H9 (cell line): Measurements from ENCODE around the gene CBY1. TPM values are rescaled to one million over a fixed set of nuclear protein-coding genes. Genes with fewer than 3 reads are reported as not detected.

Experiments
- DNase-seq: peaks from one replicate; pipeline ENCODE4 v3.0.0-alpha.2; 2017
- H2AFZ ChIP-seq: one replicate; pipeline ENCODE4 v1.6.1; 2013; ENCODE audit warnings: mild to moderate bottlenecking, low read length, control low read depth, moderate library complexity
- H2AK5ac ChIP-seq: 2 replicates; pipeline ENCODE4 v1.6.1; 2013; ENCODE audit warnings: low read length, control low read depth, mixed read lengths; ENCODE audit not compliant: insufficient read length
- H2BK120ac ChIP-seq: one replicate; pipeline ENCODE4 v1.6.1; 2013; ENCODE audit warnings: low read depth, mild to moderate bottlenecking, low read length, control low read depth, inconsistent platforms; ENCODE audit not compliant: poor library complexity, severe bottlenecking
- H2BK12ac ChIP-seq: 2 replicates; pipeline ENCODE4 v1.6.1; 2013; ENCODE audit warnings: low read length, control low read depth, mixed read lengths, low read depth; ENCODE audit not compliant: insufficient read length
- H2BK15ac ChIP-seq: 2 replicates; pipeline ENCODE4 v1.6.1; 2013; ENCODE audit warnings: low read depth, low read length, control low read depth
- H2BK20ac ChIP-seq: one replicate; pipeline ENCODE4 v1.6.1; 2013; ENCODE audit warnings: low read depth, mild to moderate bottlenecking, low read length, control low read depth, inconsistent platforms; ENCODE audit not compliant: poor library complexity, severe bottlenecking
- H2BK5ac ChIP-seq: 2 replicates; pipeline ENCODE4 v1.6.1; 2013; ENCODE audit warnings: low read length, control low read depth, mixed read lengths; ENCODE audit not compliant: insufficient read length
- H3K14ac ChIP-seq: 2 replicates; pipeline ENCODE4 v1.6.1; 2013; ENCODE audit warnings: low read length, control low read depth; ENCODE audit not compliant: insufficient read depth
- H3K18ac ChIP-seq: 2 replicates; pipeline ENCODE4 v1.6.1; 2013; ENCODE audit warnings: low read depth, mild to moderate bottlenecking, mixed read lengths, low read length, control low read depth; ENCODE audit not compliant: insufficient read length
- H3K23ac ChIP-seq: 2 replicates; pipeline ENCODE4 v1.6.1; 2013; ENCODE audit warnings: low read length, control low read depth, mixed read lengths, low read depth; ENCODE audit not compliant: insufficient read length
- H3K23me2 ChIP-seq: 2 replicates; pipeline ENCODE4 v1.6.1; 2013; ENCODE audit warnings: low read depth, mild to moderate bottlenecking, mixed read lengths, low read length, control low read depth; ENCODE audit not compliant: insufficient read length, poor library complexity, severe bottlenecking
- H3K27ac ChIP-seq: 2 replicates; pipeline ENCODE4 v1.5.1; 2013; ENCODE audit warnings: low read length, control low read depth, mixed read lengths, low read depth; ENCODE audit not compliant: insufficient read length
- H3K27me3 ChIP-seq: 2 replicates; pipeline ENCODE4 v1.6.1; 2013; ENCODE audit warnings: low read length, control low read depth, inconsistent platforms; ENCODE audit not compliant: insufficient read depth
- H3K4ac ChIP-seq: 2 replicates; pipeline ENCODE4 v1.6.1; 2013; ENCODE audit warnings: low read depth, mild to moderate bottlenecking, control low read depth, inconsistent platforms, low read length, moderate library complexity
- H3K4me1 ChIP-seq: 2 replicates; pipeline ENCODE4 v1.6.1; 2013; ENCODE audit warnings: low read length, control low read depth, inconsistent platforms; ENCODE audit not compliant: insufficient read depth
- H3K4me2 ChIP-seq: 2 replicates; pipeline ENCODE4 v1.6.1; 2013; ENCODE audit warnings: low read length, control low read depth, mixed read lengths; ENCODE audit not compliant: insufficient read length, insufficient read depth
- H3K56ac ChIP-seq: 2 replicates; pipeline ENCODE4 v1.6.1; 2013; ENCODE audit warnings: low read depth, mild to moderate bottlenecking, mixed read lengths, low read length, control low read depth; ENCODE audit not compliant: insufficient read length
- H3K79me1 ChIP-seq: 2 replicates; pipeline ENCODE4 v1.6.1; 2013; ENCODE audit warnings: low read depth, mild to moderate bottlenecking, moderate library complexity, low read length, control low read depth, inconsistent platforms; ENCODE audit not compliant: insufficient read depth, poor library complexity, severe bottlenecking
- H3K79me2 ChIP-seq: 2 replicates; pipeline ENCODE4 v1.6.1; 2013; ENCODE audit warnings: low read length, control low read depth, inconsistent platforms; ENCODE audit not compliant: insufficient read depth
- H3K9ac ChIP-seq: 2 replicates; pipeline ENCODE4 v1.6.1; 2013; ENCODE audit warnings: low read length, control low read depth, mixed read lengths; ENCODE audit not compliant: insufficient read length; ENCODE audit errors: extremely low read depth
- H3K9me3 ChIP-seq: one replicate; pipeline ENCODE4 v1.6.1; 2013; ENCODE audit warnings: low read depth, low read length, inconsistent platforms; ENCODE audit not compliant: control insufficient read depth
- H3T11ph ChIP-seq: one replicate; pipeline ENCODE4 v1.6.1; 2013; ENCODE audit warnings: mild to moderate bottlenecking, low read length, control low read depth, inconsistent platforms
- H4K20me1 ChIP-seq: one replicate; pipeline ENCODE4 v1.6.1; 2013; ENCODE audit not compliant: control insufficient read depth, insufficient read length, insufficient read depth
- H4K5ac ChIP-seq: 2 replicates; pipeline ENCODE4 v1.6.1; 2013; ENCODE audit warnings: low read depth, mild to moderate bottlenecking, mixed read lengths, low read length, control low read depth; ENCODE audit not compliant: insufficient read length
- H4K8ac ChIP-seq: replicated peaks from 2 replicates; pipeline ENCODE4 v1.6.1; 2013; ENCODE audit warnings: low read length, control low read depth, mixed read lengths, low read depth; ENCODE audit not compliant: insufficient read length
- H4K91ac ChIP-seq: 2 replicates; pipeline ENCODE4 v1.6.1; 2013; ENCODE audit warnings: low read depth, mild to moderate bottlenecking, moderate library complexity, mixed read lengths, low read length, control low read depth; ENCODE audit not compliant: insufficient read length
- H3K27ac Mint-ChIP-seq, 3 experiments: 2 replicates in 2 of 3; 3 replicates in 1 of 3; pipeline ENCODE4 v1.8.0; 2020 to 2021; ENCODE audit warnings: mixed read lengths in 3 of 3, mild to moderate bottlenecking in 1 of 3, moderate library complexity in 1 of 3
- H3K27me3 Mint-ChIP-seq: 2 replicates; pipeline ENCODE4 v1.8.0; 2021; ENCODE audit warnings: low read depth, mild to moderate bottlenecking, moderate library complexity, mixed read lengths
- H3K36me3 Mint-ChIP-seq, 3 experiments: 2 replicates in 2 of 3; 3 replicates in 1 of 3; pipeline ENCODE4 v1.8.0; 2020 to 2021; ENCODE audit warnings: low read depth in 3 of 3, mixed read lengths in 3 of 3; ENCODE audit not compliant: insufficient read depth in 1 of 3
- H3K4me1 Mint-ChIP-seq, 2 experiments: 2 replicates each; pipeline ENCODE4 v1.8.0; 2020; ENCODE audit warnings: mixed read lengths in 2 of 2
- H3K4me3 Mint-ChIP-seq, 2 experiments: 2 replicates in 1 of 2; 3 replicates in 1 of 2; pipeline ENCODE4 v1.8.0; 2020 to 2021; ENCODE audit warnings: mild to moderate bottlenecking in 2 of 2, mixed read lengths in 2 of 2, moderate library complexity in 1 of 2
- H3K9me3 Mint-ChIP-seq, 2 experiments: 2 replicates in 1 of 2; 3 replicates in 1 of 2; pipeline ENCODE4 v1.8.0; 2020; ENCODE audit warnings: mild to moderate bottlenecking in 2 of 2, mixed read lengths in 2 of 2, moderate library complexity in 1 of 2
- CTCF ChIP-seq: fragments of 200-600 bp; sonication (generic); conservative IDR thresholded peaks from 3 replicates; pipeline ENCODE4 v1.8.0; 2021; ENCODE audit warnings: antibody characterized with exemption, mild to moderate bottlenecking
- WGBS: extraction: QIAGEN DNeasy Blood & Tissue Kit; methylation state at CpG from one replicate; pipeline ENCODE4 v1.1.7; 2013; ENCODE audit warnings: missing lambda C conversion rate, low lambda C conversion rate, mixed read lengths; ENCODE audit not compliant: insufficient read length; ENCODE audit errors: extremely low coverage; 5-methylcytosine and 5-hydroxymethylcytosine counted together
- total RNA-seq: library from RNA; stranded (reverse); gene quantifications from 2 replicates; pipeline ENCODE4 v1.2.1, GENCODE V29; 2021

CBY1 gene
- total RNA-seq, 1 experiment from 2014 or later, result 26.6 TPM

- H2BK12ac ChIP-seq, result no peak overlapping the region
- Mint-ChIP-seq H3K4me1 (peaks cover 8 to 13% of the 10 kb centered on the region in 2 experiments), H3K27ac (no peak overlapping the region), H3K36me3 (peaks cover 2 to 20% (median 10%) of the 10 kb centered on the region in 3 experiments; a peak in 6 of 7 replicates), H3K4me3 (no peak overlapping the region), H3K27me3 (peaks cover 2% of the 10 kb centered on the region; the same call in 1 of the 2 replicates), H3K9me3 (no peaks in the 10 kb centered on the region)
- H2BK5ac ChIP-seq, result no peak overlapping the region
- no peak overlapping the region for H2BK120ac ChIP-seq
- H3K79me2 ChIP-seq, result no peaks in the 10 kb centered on the region
- no peak overlapping the region for H3T11ph ChIP-seq
- no peak overlapping the region for H4K5ac ChIP-seq
- H3K4me1 ChIP-seq, result 0 out of 2 replicates have a peak, but pooled peaks cover 2% of the 10 kb centered on the region
- no peak overlapping the region for H3K4me2 ChIP-seq
- H3K14ac ChIP-seq, result no peak overlapping the region
- DNase-seq, result no peak
- no peaks in the 10 kb centered on the region; the same call in 1 of the 2 replicates for H3K27me3 ChIP-seq
- H2AK5ac ChIP-seq, result no peak overlapping the region
- no CpG with 5 or more reads among the region's 5 CpGs for WGBS
- no peaks in the 10 kb centered on the region for H3K23me2 ChIP-seq
- no peak overlapping the region for H2BK20ac ChIP-seq
- no peaks in the 10 kb centered on the region for H3K9me3 ChIP-seq
- H3K4ac ChIP-seq, result no peak overlapping the region
- H3K23ac ChIP-seq, result no peak overlapping the region
- no peak overlapping the region for H2BK15ac ChIP-seq
- no peak overlapping the region for H3K27ac ChIP-seq
- H3K56ac ChIP-seq, result no peak overlapping the region
- TF ChIP-seq CTCF, result no peak
- no peak overlapping the region for H3K9ac ChIP-seq
- H3K18ac ChIP-seq, result no peak overlapping the region
- H4K8ac ChIP-seq, result no peak overlapping the region
- H3K79me1 ChIP-seq, result no peaks in the 10 kb centered on the region
- no peaks in the 10 kb centered on the region for H4K20me1 ChIP-seq
- H2AFZ ChIP-seq, result no peak overlapping the region
- no peak overlapping the region for H4K91ac ChIP-seq
Measured at GRCh38 chr22:38611559-38611958, 44.9 kb upstream of the CBY1 start.
